Body of pancreas (tissue), 4 donors: ENCODE data around the gene LRRC8C. TPM values are rescaled to one million over a fixed set of nuclear protein-coding genes. Genes with fewer than 3 reads are reported as not detected.

ENCODE experiments used
- ATAC-seq: fragments of 150-250 bp; one replicate; pipeline ENCODE4 v1.9.1; 2016
- DNase-seq, 4 donors: peaks; one replicate each; pipeline ENCODE4 v3.0.0-alpha.2; 2019
- H3K27ac ChIP-seq, 4 donors: fragments of 200-600 bp; sonication (generic); 1 replicate in 3 of 4; 2 replicates in 1 of 4; pipeline versions ENCODE4 v1.5.1 to v1.6.1; 2016 to 2019; ENCODE audit warnings: mild to moderate bottlenecking in 1 of 4, mixed read lengths in 1 of 4, moderate library complexity in 1 of 4
- H3K27me3 ChIP-seq, 2 donors: fragments of 200-600 bp; sonication (generic); one replicate each; pipeline ENCODE4 v1.6.0; 2016; ENCODE audit warnings: mild to moderate bottlenecking in 1 of 2
- H3K36me3 ChIP-seq, 2 donors: fragments of 200-600 bp; sonication (generic); replicated peaks in 1 of 2; 2 replicates each; pipeline ENCODE4 v1.5.1; 2016; ENCODE audit warnings: low read depth in 2 of 2; ENCODE audit not compliant: insufficient read depth in 1 of 2
- H3K4me1 ChIP-seq: fragments of 200-600 bp; sonication (generic); one replicate; pipeline ENCODE4 v1.6.0; 2016
- H3K4me3 ChIP-seq, 2 donors: fragments of 200-600 bp; sonication (generic); 1 replicate in 1 of 2; 2 replicates in 1 of 2; pipeline ENCODE4 v1.5.1; 2016 to 2019
- H3K9me3 ChIP-seq, 3 donors: fragments of 200-600 bp; sonication (generic); 1 replicate in 2 of 3; 2 replicates in 1 of 3; pipeline ENCODE4 v1.5.1; 2016
- POLR2A ChIP-seq, 3 donors: fragments of 450-650 bp; IDR thresholded peaks; one replicate each; pipeline ENCODE4 v1.6.1; 2016; ENCODE audit warnings: antibody characterized with exemption in 3 of 3, mild to moderate bottlenecking in 2 of 3
- WGBS, 2 donors: methylation state at CpG; one replicate each; pipeline ENCODE4 v1.1.5; 2017; 5-methylcytosine and 5-hydroxymethylcytosine counted together
- intact Hi-C: fragments of 100-400 bp; cut with DNase I; formaldehyde crosslinking; loops from one replicate; pipeline ENCODE4 v1.15.1; 2023
- total RNA-seq, 2 donors: library from RNA; depleted of rRNA; stranded (reverse); fragments of >200 nt; gene quantifications; one replicate each; pipeline ENCODE4 v1.1.0, GENCODE V29; 2016
- TF ChIP-seq, protein P1 (sequence below), 7 experiments: fragments of 450-650 bp in 4 of 7; fragments of 200-600 bp in 3 of 7; sonication (generic) in 3 of 7; IDR thresholded peaks; one replicate each; pipeline ENCODE4 v1.5.1; 2016 to 2019; ENCODE audit warnings: antibody characterized with exemption in 7 of 7

The LRRC8C gene
- total RNA-seq, 2 donors from 2014 or later: 3.4 to 4.6 TPM

DNA sequence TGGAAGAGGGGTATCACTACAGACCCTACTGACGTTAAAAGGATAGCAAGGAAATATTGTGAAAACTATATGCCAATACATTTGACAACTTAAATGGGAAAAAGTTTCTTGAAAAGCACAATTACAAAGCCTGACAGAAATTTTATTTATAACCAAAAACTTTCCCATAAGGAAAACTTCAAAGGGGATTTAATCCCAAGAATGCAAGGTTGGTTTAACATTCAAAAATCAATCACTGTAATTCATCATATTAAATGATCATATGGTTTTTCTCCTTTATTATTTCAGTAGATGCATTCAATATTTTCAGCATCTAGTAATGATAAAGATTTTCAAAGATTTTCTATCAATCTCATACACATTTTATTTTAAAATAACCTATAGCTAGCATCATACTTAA lies 13.3 kb downstream of the LRRC8C start:
- 60 to 100% methylated on average over 1 of the region's 1 CpG for WGBS, 2 donors
- Histone ChIP-seq H3K36me3 (no peaks in the 10 kb centered on the region), H3K4me3 (no peak overlapping the region), H3K9me3 (no peaks in the 10 kb centered on the region), H3K27ac (no peak overlapping the region), H3K4me1 (no peaks in the 10 kb centered on the region), H3K27me3 (no peaks in the 10 kb centered on the region)
- intact Hi-C loops: no loop called here
- no peak for TF ChIP-seq POLR2A (IDR thresholded peaks at IDR 0.05)
- TF ChIP-seq, protein P1, sequence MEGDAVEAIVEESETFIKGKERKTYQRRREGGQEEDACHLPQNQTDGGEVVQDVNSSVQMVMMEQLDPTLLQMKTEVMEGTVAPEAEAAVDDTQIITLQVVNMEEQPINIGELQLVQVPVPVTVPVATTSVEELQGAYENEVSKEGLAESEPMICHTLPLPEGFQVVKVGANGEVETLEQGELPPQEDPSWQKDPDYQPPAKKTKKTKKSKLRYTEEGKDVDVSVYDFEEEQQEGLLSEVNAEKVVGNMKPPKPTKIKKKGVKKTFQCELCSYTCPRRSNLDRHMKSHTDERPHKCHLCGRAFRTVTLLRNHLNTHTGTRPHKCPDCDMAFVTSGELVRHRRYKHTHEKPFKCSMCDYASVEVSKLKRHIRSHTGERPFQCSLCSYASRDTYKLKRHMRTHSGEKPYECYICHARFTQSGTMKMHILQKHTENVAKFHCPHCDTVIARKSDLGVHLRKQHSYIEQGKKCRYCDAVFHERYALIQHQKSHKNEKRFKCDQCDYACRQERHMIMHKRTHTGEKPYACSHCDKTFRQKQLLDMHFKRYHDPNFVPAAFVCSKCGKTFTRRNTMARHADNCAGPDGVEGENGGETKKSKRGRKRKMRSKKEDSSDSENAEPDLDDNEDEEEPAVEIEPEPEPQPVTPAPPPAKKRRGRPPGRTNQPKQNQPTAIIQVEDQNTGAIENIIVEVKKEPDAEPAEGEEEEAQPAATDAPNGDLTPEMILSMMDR (IDR thresholded peaks at IDR 0.05): no peak
- no peak for ATAC-seq
- DNase-seq: no peak

GRCh38 chr1:89649783-89650182 lies 16.9 kb downstream of the LRRC8C start:
- Histone ChIP-seq H3K27me3 (no peaks in the 10 kb centered on the region), H3K36me3 (no peaks in the 10 kb centered on the region), H3K9me3 (no peaks in the 10 kb centered on the region), H3K4me1 (no peaks in the 10 kb centered on the region), H3K27ac (no peak overlapping the region), H3K4me3 (no peak overlapping the region)
- intact Hi-C loops: no loop called here
- DNase-seq (no peak), ATAC-seq (no peak)
- TF ChIP-seq, protein P1 (IDR thresholded peaks at IDR 0.05): no peak
- no peak for TF ChIP-seq POLR2A (IDR thresholded peaks at IDR 0.05)

GRCh38 chr1:89652373-89652772 lies 19.5 kb downstream of the LRRC8C start:
- TF ChIP-seq POLR2A (IDR thresholded peaks at IDR 0.05): no peak
- DNase-seq: no peak
- no peak for ATAC-seq
- Histone ChIP-seq H3K4me3 (no peak overlapping the region), H3K4me1 (no peaks in the 10 kb centered on the region), H3K9me3 (no peaks in the 10 kb centered on the region), H3K27ac (no peak overlapping the region), H3K27me3 (no peaks in the 10 kb centered on the region), H3K36me3 (no peaks in the 10 kb centered on the region)
- WGBS, 2 donors: 51 to 77% methylated on average over 2 of the region's 2 CpGs
- intact Hi-C loops: no loop called here

- intact Hi-C loops: no loop called here
- H3K27ac ChIP-seq: no peak overlapping the region
- TF ChIP-seq, protein P1 (IDR thresholded peaks at IDR 0.05): no peak
- no peak for TF ChIP-seq POLR2A (IDR thresholded peaks at IDR 0.05)
- ATAC-seq (no peak), DNase-seq (no peak)
- no peaks in the 10 kb centered on the region for H3K27me3 ChIP-seq
- no peaks in the 10 kb centered on the region for H3K4me1 ChIP-seq
- H3K36me3 ChIP-seq: no peaks in the 10 kb centered on the region
- 52 to 63% methylated on average over 3 of the region's 3 CpGs for WGBS, 2 donors
- H3K4me3 ChIP-seq: no peak overlapping the region
- no peaks in the 10 kb centered on the region for H3K9me3 ChIP-seq
These were observed 25.0 kb downstream of the LRRC8C start for GRCh38 chr1:89657886-89658285.

- TF ChIP-seq, protein P1 (IDR thresholded peaks at IDR 0.05): no peak
- TF ChIP-seq POLR2A (IDR thresholded peaks at IDR 0.05): no peak
- WGBS, 2 donors: 74 to 78% methylated on average over 5 of the region's 5 CpGs
- intact Hi-C loops: no loop called here
- no peak for DNase-seq
- no peaks in the 10 kb centered on the region for H3K27me3 ChIP-seq
- H3K27ac ChIP-seq: no peak overlapping the region
- ATAC-seq: no peak
- H3K9me3 ChIP-seq: no peaks in the 10 kb centered on the region
- no peaks in the 10 kb centered on the region for H3K4me1 ChIP-seq
- no peak overlapping the region for H3K4me3 ChIP-seq
- no peaks in the 10 kb centered on the region for H3K36me3 ChIP-seq
These were observed 26.6 kb downstream of the LRRC8C start for GRCh38 chr1:89659322-89660081.
